PFSK-1 (cell line): ENCODE data around the gene PGS1.

ENCODE experiments used
- FOXP2 ChIP-seq: optimal IDR thresholded peaks from 2 replicates; pipeline ENCODE3; 2011; ENCODE audit warnings: borderline replicate concordance, control low read depth, inconsistent platforms; ENCODE audit not compliant: insufficient read depth; ENCODE audit errors: extremely low read length, extremely low read depth
- POLR2AphosphoS5 ChIP-seq: IDR thresholded peaks from 2 replicates; pipeline ENCODE4 v1.6.1; 2012; ENCODE audit warnings: low read depth, mild to moderate bottlenecking, control low read depth, low read length, moderate library complexity
- REST ChIP-seq, 2 experiments: IDR thresholded peaks; 2 replicates each; pipeline versions ENCODE4 v1.6.1 to v1.8.0; 2011 to 2012; ENCODE audit warnings: low read depth in 2 of 2, low read length in 2 of 2, control low read depth in 1 of 2, inconsistent platforms in 1 of 2, mild to moderate bottlenecking in 1 of 2, moderate library complexity in 1 of 2; ENCODE audit not compliant: insufficient read depth in 1 of 2
- SIN3A ChIP-seq: IDR thresholded peaks from 2 replicates; pipeline ENCODE4 v1.6.1; 2012; ENCODE audit warnings: mild to moderate bottlenecking, low read length, moderate library complexity, borderline replicate concordance; ENCODE audit not compliant: insufficient read depth
- TAF1 ChIP-seq: IDR thresholded peaks from 2 replicates; pipeline ENCODE4 v1.6.1; 2012; ENCODE audit warnings: low read length, control low read depth, borderline replicate concordance; ENCODE audit not compliant: insufficient read depth

The PGS1 gene

DNA sequence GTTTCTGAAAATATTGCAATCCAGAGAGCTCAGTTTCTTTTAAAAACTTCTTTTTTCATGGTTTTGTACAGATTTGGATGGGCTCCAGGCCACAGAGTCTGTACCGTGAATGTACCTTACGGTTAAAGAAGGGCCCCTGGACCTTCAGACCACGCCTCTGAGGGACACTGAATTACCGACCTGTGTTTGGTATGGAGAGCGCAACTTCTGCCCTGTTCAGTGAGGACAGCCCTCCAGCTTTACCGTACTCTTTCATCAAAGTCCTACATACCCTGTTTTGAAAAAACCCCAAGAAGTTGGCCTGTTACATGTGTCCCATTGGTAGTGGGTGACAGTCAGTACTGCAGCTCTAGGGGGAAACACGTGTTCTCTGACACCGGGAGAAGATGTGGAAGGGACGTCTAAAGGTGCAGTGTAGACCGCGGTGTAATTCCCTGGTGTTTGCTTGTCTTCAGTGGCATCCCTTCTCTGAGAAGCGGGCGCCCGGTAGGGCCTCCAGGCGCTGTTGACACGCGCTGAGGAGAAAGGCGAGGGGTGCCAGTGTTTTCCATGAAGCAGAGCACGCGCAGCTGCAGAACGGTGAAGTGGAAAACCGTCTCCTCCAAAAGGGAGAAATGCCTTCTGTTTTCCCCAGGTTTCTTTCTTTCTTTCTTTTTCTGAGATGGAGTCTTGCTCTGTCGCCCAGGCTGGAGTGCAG, 6.2 kb downstream of the PGS1 start:
- no peak for TF ChIP-seq FOXP2
- TF ChIP-seq REST (IDR thresholded peaks at IDR 0.05; ENCODE audit: insufficient read depth in 1 of 2, low read depth in 2 of 2, low read length in 2 of 2) = no peak

- TF ChIP-seq FOXP2 (no peak), SIN3A (no peak), POLR2AphosphoS5 (no peak), TAF1 (no peak), REST (IDR thresholded peaks at IDR 0.05; ENCODE audit: insufficient read depth in 1 of 2, low read depth in 2 of 2, low read length in 2 of 2) (no peak)
Measured at GRCh38 chr17:78387977-78388941, 9.8 kb downstream of the PGS1 start.

DNA sequence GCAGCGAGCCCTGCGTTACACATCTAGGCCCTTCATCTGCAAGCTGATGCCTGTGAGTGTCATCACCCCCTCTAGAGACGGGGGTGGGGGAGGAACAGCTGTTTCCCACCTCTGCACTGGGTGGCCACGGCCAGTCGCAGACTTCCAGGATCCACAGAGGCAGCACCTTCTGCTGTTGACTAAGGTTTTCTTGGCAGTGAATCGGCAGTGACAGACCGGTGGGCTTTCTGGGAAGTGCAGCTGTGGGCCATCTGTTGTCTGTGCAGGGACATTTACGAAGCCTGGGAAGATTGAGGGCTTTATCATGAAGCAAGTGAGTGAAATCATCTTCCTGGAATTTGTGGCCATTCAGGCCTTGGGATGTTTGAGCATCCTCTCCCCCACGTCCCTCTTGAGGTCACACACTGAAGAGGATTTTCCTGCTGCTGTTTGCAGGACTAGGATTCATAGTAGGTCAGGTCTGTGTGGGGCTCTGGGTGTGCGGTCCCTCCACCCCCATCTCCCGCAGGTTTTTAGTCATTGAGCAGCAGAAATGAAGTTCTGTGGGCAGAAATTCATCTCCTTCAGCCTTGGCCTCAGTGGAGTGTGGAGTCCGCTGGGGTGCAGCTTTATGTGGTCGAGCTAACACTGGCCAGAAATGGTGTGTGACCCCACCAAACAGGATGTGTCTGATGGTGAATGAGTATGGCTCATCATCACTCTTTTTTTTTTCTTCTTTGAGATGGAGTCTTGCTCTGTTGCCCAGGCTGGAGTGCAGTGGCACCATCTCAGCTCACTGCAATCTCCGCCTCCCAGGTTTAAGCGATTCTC, 12.0 kb downstream of the PGS1 start:
- TF ChIP-seq SIN3A (peak; percentile 37; the same call in 1 of the 2 replicates), REST (IDR thresholded peaks at IDR 0.05; ENCODE audit: insufficient read depth in 1 of 2, low read depth in 2 of 2, low read length in 2 of 2) (no peak)

- no peak for TF ChIP-seq TAF1
- no peak for TF ChIP-seq FOXP2
- TF ChIP-seq REST (IDR thresholded peaks at IDR 0.05; ENCODE audit: insufficient read depth in 1 of 2, low read depth in 2 of 2, low read length in 2 of 2) = no peak
- no peak for TF ChIP-seq SIN3A
- no peak for TF ChIP-seq POLR2AphosphoS5
Measured at GRCh38 chr17:78391051-78391431, 12.6 kb downstream of the PGS1 start.
